ENCODE data around the gene PACS2. TPM values are rescaled to one million over a fixed set of nuclear protein-coding genes. Genes with fewer than 3 reads are reported as not detected.
A peak's percentile ranks its signal among the peaks of the same experiment; 100 is the strongest.

The PACS2 gene
- total and polyA plus RNA-seq, 2 of the 8 experiments (the other 6 are each of a cell fraction or from before 2014, with no cell fraction given), result 38.0 to 62.8 TPM

- H3K36me3 ChIP-seq (ENCODE audit: control insufficient read depth in 2 of 4, insufficient read depth in 4 of 4, low read length in 3 of 4), result no peaks in the 10 kb centered on the region
- no peaks in the 10 kb centered on the region for H3K23me2 ChIP-seq (ENCODE audit: low read depth, low read length)
- no peak overlapping the region for H3K56ac ChIP-seq (replicated peaks; ENCODE audit: insufficient read length, low read depth, low read length)
- no peak overlapping the region for H3K27ac ChIP-seq (ENCODE audit: low read depth, low read length)
- CTCF ChIA-PET (ENCODE audit: partially characterized antibody), result interaction anchor here (0.7 to 2.2 kb wide), 4 partner anchors 9 to 83 kb away, joined by 3 to 4 read pairs (median 3); no protein-coding TSS in a partner anchor
- no peak overlapping the region for H4K91ac ChIP-seq (replicated peaks; ENCODE audit: insufficient read length, low read length)
- H3K18ac ChIP-seq (ENCODE audit: extremely low read depth, low read length), result no peak overlapping the region
- no peak for FAIRE-seq
- no peak overlapping the region for H3K14ac ChIP-seq (ENCODE audit: insufficient read length)
- WGBS, 2 experiments (ENCODE audit: extremely low coverage in 1 of 2, insufficient coverage in 1 of 2, insufficient read length in 1 of 2, insufficient replicate concordance in 2 of 2, low coverage in 1 of 2, low lambda C conversion rate in 2 of 2, missing lambda C conversion rate in 1 of 2), result 81% methylated on average over 12 of the region's 15 CpGs; no CpG with 5 or more reads in 1 of the 2 experiments
- H2AK5ac ChIP-seq (ENCODE audit: low read depth, low read length), result 0 out of 2 replicates have a peak overlapping the region, but pooled peaks have one; percentile 24
- H3K4me3 ChIP-seq (ENCODE audit: extremely low read depth in 1 of 4, insufficient read depth in 2 of 4, low read depth in 3 of 4, low read length in 4 of 4), result no peak overlapping the region
- POLR2A ChIA-PET (ENCODE audit: partially characterized antibody), result no interaction called here
- H3K9ac ChIP-seq (replicated peaks in 1 of 4; ENCODE audit: extremely low read depth in 1 of 4, low read depth in 3 of 4, low read length in 3 of 4), result no peak overlapping the region
- H3K27me3 ChIP-seq (replicated peaks in 1 of 4; ENCODE audit: control insufficient read depth in 3 of 4, extremely low read depth in 1 of 4, insufficient read depth in 3 of 4, low read length in 3 of 4), result no peaks in the 10 kb centered on the region
- H2BK12ac ChIP-seq (ENCODE audit: low read depth, low read length), result no peak overlapping the region
- H3K4me1 ChIP-seq (replicated peaks in 1 of 4; ENCODE audit: control insufficient read depth in 3 of 4, insufficient read depth in 4 of 4, low read length in 3 of 4), result peaks cover 0 to 6% (median 3%) of the 10 kb centered on the region in 4 experiments; a peak in 4 of 7 replicates
- no peak overlapping the region for H2BK15ac ChIP-seq (ENCODE audit: low read length)
- H4K20me1 ChIP-seq (replicated peaks in 1 of 2; ENCODE audit: control insufficient read depth in 1 of 2, insufficient read depth in 2 of 2, low read length in 2 of 2), result peaks cover 9 to 11% of the 10 kb centered on the region in 2 experiments
- no peak overlapping the region for H3K4ac ChIP-seq (replicated peaks; ENCODE audit: insufficient read length, low read depth, low read length)
- no peaks in the 10 kb centered on the region for H3K9me3 ChIP-seq (ENCODE audit: insufficient read depth in 2 of 2, low read depth in 1 of 2, low read length in 1 of 2)
- H3K23ac ChIP-seq (ENCODE audit: insufficient read length), result no peak overlapping the region
- H4K8ac ChIP-seq (ENCODE audit: extremely low read depth, insufficient read depth, low read length), result no peak overlapping the region
- no peak overlapping the region for H2BK120ac ChIP-seq (replicated peaks; ENCODE audit: low read depth, low read length)
- H4K5ac ChIP-seq (ENCODE audit: insufficient read length, low read depth, low read length), result no peak overlapping the region
- H2AFZ ChIP-seq (ENCODE audit: low read length), result no peak overlapping the region
- H3K79me2 ChIP-seq (ENCODE audit: control insufficient read depth in 1 of 2, insufficient read depth in 2 of 2, low read length in 2 of 2), result peaks cover 0 to 8% of the 10 kb centered on the region in 2 experiments; a peak in 1 of 4 replicates
- H2BK20ac ChIP-seq (ENCODE audit: low read length), result no peak overlapping the region
- no peak for DNase-seq (ENCODE audit: low read depth in 1 of 2, low spot score in 2 of 2)
- no peak overlapping the region for H2BK5ac ChIP-seq (ENCODE audit: low read depth, low read length)
- peaks cover 8% of the 10 kb centered on the region; the same call in 1 of the 2 replicates for H3K79me1 ChIP-seq (ENCODE audit: low read depth, low read length)
- no peak overlapping the region for H3K4me2 ChIP-seq (ENCODE audit: insufficient read depth in 1 of 2, low read depth in 2 of 2, low read length in 2 of 2)
- no peak for TF ChIP-seq KDM1A (IDR thresholded peaks at IDR 0.05; ENCODE audit: borderline replicate concordance, low read length)
- TF ChIP-seq PHF8 (conservative IDR thresholded peaks at IDR 0.05; ENCODE audit: low read depth, low read length), result no peak
- no peak for TF ChIP-seq ATF2 (IDR thresholded peaks at IDR 0.05; ENCODE audit: low read length)
- no peak for TF ChIP-seq MAFK (IDR thresholded peaks at IDR 0.05; ENCODE audit: low read depth, low read length)
- TF ChIP-seq, protein P1, sequence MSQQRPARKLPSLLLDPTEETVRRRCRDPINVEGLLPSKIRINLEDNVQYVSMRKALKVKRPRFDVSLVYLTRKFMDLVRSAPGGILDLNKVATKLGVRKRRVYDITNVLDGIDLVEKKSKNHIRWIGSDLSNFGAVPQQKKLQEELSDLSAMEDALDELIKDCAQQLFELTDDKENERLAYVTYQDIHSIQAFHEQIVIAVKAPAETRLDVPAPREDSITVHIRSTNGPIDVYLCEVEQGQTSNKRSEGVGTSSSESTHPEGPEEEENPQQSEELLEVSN (IDR thresholded peaks at IDR 0.05), result no peak
- no peak for TF ChIP-seq CREB1 (IDR thresholded peaks at IDR 0.05)
- TF ChIP-seq GABPA (IDR thresholded peaks at IDR 0.05; ENCODE audit: borderline replicate concordance, insufficient read depth, low read length), result no peak
- no peak for TF ChIP-seq FOSL1 (IDR thresholded peaks at IDR 0.05; ENCODE audit: insufficient read depth, low read depth, low read length)
- TF ChIP-seq, protein P2, sequence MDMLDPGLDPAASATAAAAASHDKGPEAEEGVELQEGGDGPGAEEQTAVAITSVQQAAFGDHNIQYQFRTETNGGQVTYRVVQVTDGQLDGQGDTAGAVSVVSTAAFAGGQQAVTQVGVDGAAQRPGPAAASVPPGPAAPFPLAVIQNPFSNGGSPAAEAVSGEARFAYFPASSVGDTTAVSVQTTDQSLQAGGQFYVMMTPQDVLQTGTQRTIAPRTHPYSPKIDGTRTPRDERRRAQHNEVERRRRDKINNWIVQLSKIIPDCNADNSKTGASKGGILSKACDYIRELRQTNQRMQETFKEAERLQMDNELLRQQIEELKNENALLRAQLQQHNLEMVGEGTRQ (IDR thresholded peaks at IDR 0.05; ENCODE audit: low read length), result no peak
- TF ChIP-seq, protein P3, sequence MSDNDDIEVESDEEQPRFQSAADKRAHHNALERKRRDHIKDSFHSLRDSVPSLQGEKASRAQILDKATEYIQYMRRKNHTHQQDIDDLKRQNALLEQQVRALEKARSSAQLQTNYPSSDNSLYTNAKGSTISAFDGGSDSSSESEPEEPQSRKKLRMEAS (IDR thresholded peaks at IDR 0.05), result no peak
Observed at GRCh38 chr14:105283899-105284298, 30.6 kb upstream of the PACS2 start.

Measured in H1 (cell line).